Vagina (tissue), 2 donors: ENCODE results near the gene SNX7. TPM values are rescaled to one million over a fixed set of nuclear protein-coding genes. Genes with fewer than 3 reads are reported as not detected.
A peak's percentile ranks its signal among the peaks of the same experiment; 100 is the strongest.

Experiments used
- DNase-seq, 2 donors: peaks; one replicate each; pipeline ENCODE4 v3.0.0-alpha.2; 2017; ENCODE audit errors: extremely low spot score in 2 of 2
- H3K27ac ChIP-seq: fragments of 200-600 bp; sonication (generic); one replicate; pipeline ENCODE4 v1.5.1; 2019
- H3K27me3 ChIP-seq: fragments of 200-600 bp; sonication (generic); one replicate; pipeline ENCODE4 v1.5.1; 2019
- H3K36me3 ChIP-seq, 2 donors: fragments of 200-600 bp; sonication (generic); one replicate each; pipeline ENCODE4 v1.5.1; 2017 to 2019
- H3K4me1 ChIP-seq: fragments of 200-600 bp; sonication (generic); one replicate; pipeline ENCODE4 v1.5.1; 2019
- H3K4me3 ChIP-seq, 2 donors: fragments of 200-600 bp; sonication (generic); 1 replicate in 1 of 2; 2 replicates in 1 of 2; pipeline ENCODE4 v1.5.1; 2016 to 2019
- H3K9me3 ChIP-seq: fragments of 200-600 bp; sonication (generic); one replicate; pipeline ENCODE4 v1.5.1; 2019
- POLR2A ChIP-seq, 2 donors: fragments of 450-650 bp; IDR thresholded peaks; one replicate each; pipeline ENCODE4 v1.6.1; 2017; ENCODE audit warnings: antibody characterized with exemption in 2 of 2, mild to moderate bottlenecking in 2 of 2, moderate library complexity in 2 of 2
- POLR2AphosphoS5 ChIP-seq, 2 donors: sonication (generic); formaldehyde crosslinking; IDR thresholded peaks; one replicate each; pipeline ENCODE4 v1.9.0; 2017; ENCODE audit warnings: antibody characterized with exemption in 2 of 2, mild to moderate bottlenecking in 2 of 2, low read depth in 1 of 2; ENCODE audit not compliant: insufficient read depth in 1 of 2
- intact Hi-C: fragments of 100-400 bp; cut with DNase I; formaldehyde crosslinking; loops from one replicate; pipeline ENCODE4 v1.15.1; 2023
- total RNA-seq: library from RNA; depleted of rRNA; stranded (reverse); fragments of >200 nt; gene quantifications from one replicate; pipeline ENCODE4 v1.2.3, GENCODE V29; 2016
- TF ChIP-seq, protein P1 (sequence below), 3 experiments: fragments of 450-650 bp in 2 of 3; fragments of 200-600 bp in 1 of 3; sonication (generic) in 1 of 3; IDR thresholded peaks; one replicate each; pipeline ENCODE4 v1.5.1; 2017 to 2019; ENCODE audit warnings: antibody characterized with exemption in 3 of 3, mild to moderate bottlenecking in 2 of 3, moderate library complexity in 2 of 3

Gene SNX7
- total RNA-seq, result 21.4 TPM

- H3K36me3 ChIP-seq, result no peaks in the 10 kb centered on the region
- no peaks in the 10 kb centered on the region for H3K27me3 ChIP-seq
- peak within 1 kb of the TSS; percentile 88 for H3K27ac ChIP-seq
- no peak for DNase-seq
- H3K4me3 ChIP-seq, result peak within 1 kb of the TSS; percentile 73 to 82
- H3K9me3 ChIP-seq, result no peaks in the 10 kb centered on the region
- peak in 1 of 2 donors; percentile 44 for TF ChIP-seq POLR2AphosphoS5 (IDR thresholded peaks at IDR 0.05; ENCODE audit: insufficient read depth in 1 of 2, low read depth in 1 of 2)
- TF ChIP-seq, protein P1, sequence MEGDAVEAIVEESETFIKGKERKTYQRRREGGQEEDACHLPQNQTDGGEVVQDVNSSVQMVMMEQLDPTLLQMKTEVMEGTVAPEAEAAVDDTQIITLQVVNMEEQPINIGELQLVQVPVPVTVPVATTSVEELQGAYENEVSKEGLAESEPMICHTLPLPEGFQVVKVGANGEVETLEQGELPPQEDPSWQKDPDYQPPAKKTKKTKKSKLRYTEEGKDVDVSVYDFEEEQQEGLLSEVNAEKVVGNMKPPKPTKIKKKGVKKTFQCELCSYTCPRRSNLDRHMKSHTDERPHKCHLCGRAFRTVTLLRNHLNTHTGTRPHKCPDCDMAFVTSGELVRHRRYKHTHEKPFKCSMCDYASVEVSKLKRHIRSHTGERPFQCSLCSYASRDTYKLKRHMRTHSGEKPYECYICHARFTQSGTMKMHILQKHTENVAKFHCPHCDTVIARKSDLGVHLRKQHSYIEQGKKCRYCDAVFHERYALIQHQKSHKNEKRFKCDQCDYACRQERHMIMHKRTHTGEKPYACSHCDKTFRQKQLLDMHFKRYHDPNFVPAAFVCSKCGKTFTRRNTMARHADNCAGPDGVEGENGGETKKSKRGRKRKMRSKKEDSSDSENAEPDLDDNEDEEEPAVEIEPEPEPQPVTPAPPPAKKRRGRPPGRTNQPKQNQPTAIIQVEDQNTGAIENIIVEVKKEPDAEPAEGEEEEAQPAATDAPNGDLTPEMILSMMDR (IDR thresholded peaks at IDR 0.05), result peak in 1 of 3 experiments; percentile 27
- peak in 1 of 2 donors; percentile 26 for TF ChIP-seq POLR2A (IDR thresholded peaks at IDR 0.05)
- intact Hi-C loops, result no loop called here
- H3K4me1 ChIP-seq, result peaks cover 17% of the 10 kb centered on the region
These were observed at the start of gene SNX7 for GRCh38 chr1:98661544-98662355. Gene SNX7, plus strand, starts transcription at chr1:98661721. Its CDS starts 11 bp downstream, at chr1:98661732.

GRCh38 chr1:98637316-98637715 is 24.2 kb upstream of the SNX7 start:
- Histone ChIP-seq H3K36me3 (no peaks in the 10 kb centered on the region), H3K27ac (no peak overlapping the region), H3K4me1 (no peaks in the 10 kb centered on the region), H3K9me3 (no peaks in the 10 kb centered on the region), H3K4me3 (no peak overlapping the region), H3K27me3 (no peaks in the 10 kb centered on the region)
- TF ChIP-seq POLR2AphosphoS5 (IDR thresholded peaks at IDR 0.05; ENCODE audit: insufficient read depth in 1 of 2, low read depth in 1 of 2) (no peak), POLR2A (IDR thresholded peaks at IDR 0.05) (no peak)
- TF ChIP-seq, protein P1 (IDR thresholded peaks at IDR 0.05), result no peak
- no peak for DNase-seq
- intact Hi-C loops, result no loop called here

DNA sequence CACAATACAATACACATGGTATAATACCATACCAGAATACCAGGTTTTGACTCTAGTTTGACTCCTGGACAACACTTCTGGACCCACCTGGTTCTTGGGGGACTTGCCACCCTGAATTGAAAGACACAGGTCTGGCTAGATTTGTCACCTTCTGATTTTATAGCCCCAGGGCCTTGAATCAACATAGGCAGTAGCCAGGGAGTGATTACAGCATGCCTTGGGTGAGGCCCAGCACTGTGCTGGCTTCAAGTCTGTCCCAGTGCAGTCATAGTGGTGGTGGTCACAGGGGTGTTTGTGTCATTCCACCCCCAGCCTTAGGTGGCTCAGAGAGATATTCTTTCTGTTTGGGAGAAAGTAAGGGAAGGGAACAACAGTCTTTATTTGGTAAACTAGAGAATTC is 23.3 kb upstream of the SNX7 start:
- Histone ChIP-seq H3K4me1 (no peaks in the 10 kb centered on the region), H3K36me3 (no peaks in the 10 kb centered on the region), H3K9me3 (no peaks in the 10 kb centered on the region), H3K27ac (no peak overlapping the region), H3K27me3 (no peaks in the 10 kb centered on the region), H3K4me3 (no peak overlapping the region)
- TF ChIP-seq POLR2A (IDR thresholded peaks at IDR 0.05), result no peak
- TF ChIP-seq, protein P1 (IDR thresholded peaks at IDR 0.05), result no peak
- no peak for TF ChIP-seq POLR2AphosphoS5 (IDR thresholded peaks at IDR 0.05; ENCODE audit: insufficient read depth in 1 of 2, low read depth in 1 of 2)
- DNase-seq, result no peak
- intact Hi-C loops, result no loop called here

- Histone ChIP-seq H3K4me3 (no peak overlapping the region), H3K27ac (no peak overlapping the region), H3K36me3 (no peaks in the 10 kb centered on the region), H3K4me1 (no peaks in the 10 kb centered on the region), H3K9me3 (no peaks in the 10 kb centered on the region), H3K27me3 (no peaks in the 10 kb centered on the region)
- no peak for DNase-seq
- TF ChIP-seq POLR2A (IDR thresholded peaks at IDR 0.05) (no peak), POLR2AphosphoS5 (IDR thresholded peaks at IDR 0.05; ENCODE audit: insufficient read depth in 1 of 2, low read depth in 1 of 2) (no peak)
- TF ChIP-seq, protein P1 (IDR thresholded peaks at IDR 0.05), result no peak
- intact Hi-C loops, result no loop called here
These were observed 17.0 kb upstream of the SNX7 start for GRCh38 chr1:98644510-98644909.

DNA sequence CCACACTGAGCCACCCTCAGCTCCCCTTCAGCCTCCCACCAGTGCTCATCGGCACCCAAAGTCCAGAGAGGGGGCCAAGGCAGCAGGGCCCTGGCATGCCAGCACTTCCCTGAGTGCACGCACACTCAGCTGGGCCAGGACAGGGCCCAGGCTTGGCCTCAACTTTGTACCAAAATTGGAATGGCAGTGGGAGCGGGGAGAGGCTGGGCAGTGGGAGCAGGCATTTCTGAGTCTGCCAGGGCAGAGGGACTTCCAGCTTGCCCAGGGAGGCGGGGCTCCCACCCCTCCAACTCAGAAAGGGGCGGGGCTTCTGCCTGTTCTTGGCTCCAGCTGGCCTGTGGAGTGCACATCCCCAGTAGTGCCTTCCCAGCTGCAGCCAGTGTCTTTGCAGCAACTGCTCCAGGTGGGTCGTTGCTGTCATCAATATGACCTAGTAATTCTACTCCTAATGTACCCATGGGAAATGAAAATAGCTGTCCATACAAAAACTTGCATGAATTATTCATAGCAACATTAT is 10.3 kb upstream of the SNX7 start:
- DNase-seq, result no peak
- intact Hi-C loops, result no loop called here
- no peak overlapping the region for H3K27ac ChIP-seq

More for the DNA sequence above, 10.3 kb upstream of the SNX7 start:
- Histone ChIP-seq H3K36me3 (no peaks in the 10 kb centered on the region), H3K4me1 (no peaks in the 10 kb centered on the region), H3K9me3 (no peaks in the 10 kb centered on the region), H3K27me3 (no peaks in the 10 kb centered on the region), H3K4me3 (no peak overlapping the region)
- TF ChIP-seq POLR2A (IDR thresholded peaks at IDR 0.05), result no peak
- no peak for TF ChIP-seq POLR2AphosphoS5 (IDR thresholded peaks at IDR 0.05; ENCODE audit: insufficient read depth in 1 of 2, low read depth in 1 of 2)
- TF ChIP-seq, protein P1 (IDR thresholded peaks at IDR 0.05), result no peak
